ENCODE data around the gene EFHB. TPM values are rescaled to one million over a fixed set of nuclear protein-coding genes. Genes with fewer than 3 reads are reported as not detected.
A peak's percentile ranks its signal among the peaks of the same experiment; 100 is the strongest.
"Not testable (repeated sequence)": the region's sequence is repeated elsewhere in the genome, so short reads cannot be mapped to it uniquely, and the experiment has no call there.

EFHB gene
- total RNA-seq, 1 donor from 2014 or later: 2.0 TPM

GRCh38 chr3:19891740-19892139 lies 42.3 kb downstream of the EFHB start:
- peaks cover 2% of the 10 kb centered on the region for H3K27me3 Mint-ChIP-seq (ENCODE audit: insufficient read depth, low read depth)
- H3K79me2 ChIP-seq (ENCODE audit: low read depth): no peaks in the 10 kb centered on the region
- H3K9me3 Mint-ChIP-seq: no peaks in the 10 kb centered on the region
- H3K27ac Mint-ChIP-seq: no peak overlapping the region
- no peaks in the 10 kb centered on the region for H3K36me3 ChIP-seq
- no peak overlapping the region for H3K9ac ChIP-seq
- no peak overlapping the region for H3K4me3 Mint-ChIP-seq
- H3K36me3 Mint-ChIP-seq: no peaks in the 10 kb centered on the region
- DNase-seq (ENCODE audit: low spot score): no peak
- peaks cover 2% of the 10 kb centered on the region for H3K4me1 Mint-ChIP-seq
- no peak overlapping the region for H3K4me2 ChIP-seq
- H3K9me3 ChIP-seq (ENCODE audit: low read depth): no peaks in the 10 kb centered on the region
- no peak overlapping the region for H3K27ac ChIP-seq
- TF ChIP-seq EZH2phosphoT487 (IDR thresholded peaks at IDR 0.05) (no peak), EZH2 (IDR thresholded peaks at IDR 0.05) (no peak)
- TF ChIP-seq, protein P1, sequence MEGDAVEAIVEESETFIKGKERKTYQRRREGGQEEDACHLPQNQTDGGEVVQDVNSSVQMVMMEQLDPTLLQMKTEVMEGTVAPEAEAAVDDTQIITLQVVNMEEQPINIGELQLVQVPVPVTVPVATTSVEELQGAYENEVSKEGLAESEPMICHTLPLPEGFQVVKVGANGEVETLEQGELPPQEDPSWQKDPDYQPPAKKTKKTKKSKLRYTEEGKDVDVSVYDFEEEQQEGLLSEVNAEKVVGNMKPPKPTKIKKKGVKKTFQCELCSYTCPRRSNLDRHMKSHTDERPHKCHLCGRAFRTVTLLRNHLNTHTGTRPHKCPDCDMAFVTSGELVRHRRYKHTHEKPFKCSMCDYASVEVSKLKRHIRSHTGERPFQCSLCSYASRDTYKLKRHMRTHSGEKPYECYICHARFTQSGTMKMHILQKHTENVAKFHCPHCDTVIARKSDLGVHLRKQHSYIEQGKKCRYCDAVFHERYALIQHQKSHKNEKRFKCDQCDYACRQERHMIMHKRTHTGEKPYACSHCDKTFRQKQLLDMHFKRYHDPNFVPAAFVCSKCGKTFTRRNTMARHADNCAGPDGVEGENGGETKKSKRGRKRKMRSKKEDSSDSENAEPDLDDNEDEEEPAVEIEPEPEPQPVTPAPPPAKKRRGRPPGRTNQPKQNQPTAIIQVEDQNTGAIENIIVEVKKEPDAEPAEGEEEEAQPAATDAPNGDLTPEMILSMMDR (IDR thresholded peaks at IDR 0.05): no peak
- no peaks in the 10 kb centered on the region for H3F3A ChIP-seq (ENCODE audit: low read depth)
- no peaks in the 10 kb centered on the region for H3K27me3 ChIP-seq
- no peak overlapping the region for H3K4me3 ChIP-seq
- H3K4me1 ChIP-seq: no peaks in the 10 kb centered on the region
- no peak overlapping the region for H2AFZ ChIP-seq (replicated peaks)
- H4K20me1 ChIP-seq (ENCODE audit: low read depth): no peaks in the 10 kb centered on the region

DNA sequence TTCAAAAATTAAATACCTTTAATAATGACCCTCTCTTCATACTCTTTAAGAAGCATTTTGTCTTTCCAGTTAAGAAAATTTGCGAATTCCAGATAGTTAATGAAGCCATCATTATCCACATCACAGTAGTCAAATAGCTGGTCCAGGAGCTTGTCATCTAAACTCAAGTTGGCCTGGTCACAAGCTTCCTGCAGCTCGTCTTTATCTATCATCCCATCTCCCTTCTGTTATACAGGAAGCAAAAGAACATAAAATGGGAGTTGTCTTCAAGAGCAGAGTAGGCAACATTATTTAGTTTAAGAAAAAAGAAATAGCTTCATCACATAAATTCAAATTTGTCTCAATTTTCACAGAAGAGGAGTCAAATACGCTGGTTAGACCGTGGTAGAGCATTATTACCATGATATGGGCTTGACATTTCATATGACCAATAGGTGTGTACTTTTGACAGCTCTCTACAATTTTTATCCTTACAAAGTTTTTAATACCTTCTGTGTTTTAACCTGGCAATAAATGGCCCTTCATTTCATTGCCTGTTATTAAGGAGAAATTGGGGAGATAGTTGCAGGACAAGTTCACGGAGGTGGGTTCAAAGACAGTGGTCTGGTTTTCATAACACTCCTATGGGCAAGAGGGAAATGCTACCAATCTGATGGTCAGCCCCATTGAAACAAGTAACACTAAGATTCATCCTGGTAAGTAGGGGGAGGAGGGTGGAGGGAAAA lies 45.4 kb downstream of the EFHB start:
- peak overlapping the region; percentile 30 for H2AFZ ChIP-seq (replicated peaks)
- H3K4me1 ChIP-seq: no peaks in the 10 kb centered on the region
- Mint-ChIP-seq H3K27me3 (ENCODE audit: insufficient read depth, low read depth) (no peaks in the 10 kb centered on the region), H3K9me3 (no peaks in the 10 kb centered on the region), H3K4me1 (peaks cover 2% of the 10 kb centered on the region), H3K4me3 (no peak overlapping the region), H3K27ac (peak overlapping the region; percentile 33), H3K36me3 (no peaks in the 10 kb centered on the region)
- H3K9me3 ChIP-seq (ENCODE audit: low read depth): no peaks in the 10 kb centered on the region
- H3K9ac ChIP-seq: no peak overlapping the region
- no peak overlapping the region for H3K27ac ChIP-seq
- H3K36me3 ChIP-seq: no peaks in the 10 kb centered on the region
- H4K20me1 ChIP-seq (ENCODE audit: low read depth): no peaks in the 10 kb centered on the region
- H3F3A ChIP-seq (ENCODE audit: low read depth): peaks cover 4% of the 10 kb centered on the region
- H3K27me3 ChIP-seq: no peaks in the 10 kb centered on the region
- H3K4me2 ChIP-seq: no peak overlapping the region
- no peaks in the 10 kb centered on the region for H3K79me2 ChIP-seq (ENCODE audit: low read depth)
- no peak overlapping the region for H3K4me3 ChIP-seq
- TF ChIP-seq, protein P1 (IDR thresholded peaks at IDR 0.05): no peak
- TF ChIP-seq EZH2 (IDR thresholded peaks at IDR 0.05): no peak
- TF ChIP-seq EZH2phosphoT487 (IDR thresholded peaks at IDR 0.05): no peak
- no peak for DNase-seq (ENCODE audit: low spot score)

- DNase-seq (ENCODE audit: low spot score); H2AFZ ChIP-seq (replicated peaks); H3K4me3 Mint-ChIP-seq: not testable (repeated sequence)
Observed at GRCh38 chr3:19887122-19887521, 46.9 kb downstream of the EFHB start.

GRCh38 chr3:19886404-19886803 lies 47.6 kb downstream of the EFHB start:
- H3K9me3 Mint-ChIP-seq: no peaks in the 10 kb centered on the region
- Histone ChIP-seq H3K79me2 (ENCODE audit: low read depth) (no peaks in the 10 kb centered on the region), H3K36me3 (no peaks in the 10 kb centered on the region), H4K20me1 (ENCODE audit: low read depth) (no peaks in the 10 kb centered on the region), H3F3A (ENCODE audit: low read depth) (peaks cover 4% of the 10 kb centered on the region), H3K9ac (no peak overlapping the region), H3K4me3 (no peak overlapping the region), H3K4me1 (peaks cover 2% of the 10 kb centered on the region), H3K27ac (no peak overlapping the region), H3K4me2 (no peak overlapping the region), H3K27me3 (no peaks in the 10 kb centered on the region), H3K9me3 (ENCODE audit: low read depth) (no peaks in the 10 kb centered on the region), H2AFZ (replicated peaks) (no peak overlapping the region)
- no peaks in the 10 kb centered on the region for H3K36me3 Mint-ChIP-seq
- peaks cover 2% of the 10 kb centered on the region for H3K4me1 Mint-ChIP-seq
- H3K4me3 Mint-ChIP-seq: no peak overlapping the region
- DNase-seq (ENCODE audit: low spot score): no peak
- H3K27me3 Mint-ChIP-seq (ENCODE audit: insufficient read depth, low read depth): no peaks in the 10 kb centered on the region
- H3K27ac Mint-ChIP-seq: no peak overlapping the region
- TF ChIP-seq, protein P1 (IDR thresholded peaks at IDR 0.05): no peak
- TF ChIP-seq EZH2 (IDR thresholded peaks at IDR 0.05) (no peak), EZH2phosphoT487 (IDR thresholded peaks at IDR 0.05) (no peak)

More at GRCh38 chr3:19887122-19887521, 46.9 kb downstream of the EFHB start:
- H4K20me1 ChIP-seq (ENCODE audit: low read depth); H3K9me3 ChIP-seq (ENCODE audit: low read depth); H3F3A ChIP-seq (ENCODE audit: low read depth); H3K4me1 Mint-ChIP-seq; H3K4me2 ChIP-seq; H3K36me3 ChIP-seq; H3K79me2 ChIP-seq (ENCODE audit: low read depth); H3K4me3 ChIP-seq; H3K27me3 Mint-ChIP-seq (ENCODE audit: insufficient read depth, low read depth); H3K36me3 Mint-ChIP-seq; H3K9me3 Mint-ChIP-seq; H3K27ac ChIP-seq; H3K27me3 ChIP-seq; H3K4me1 ChIP-seq; H3K9ac ChIP-seq; H3K27ac Mint-ChIP-seq: not testable (repeated sequence)

Data from neural progenitor cell (in vitro differentiated cells).